GM19193 (cell line): ENCODE data around the gene PLXNB1.
A peak's percentile ranks its signal among the peaks of the same experiment; 100 is the strongest.

Experiments
- POLR2A ChIP-seq: IDR thresholded peaks from 4 replicates; pipeline ENCODE4 v1.6.1; 2011; ENCODE audit not compliant: insufficient read depth, insufficient read length; ENCODE audit errors: extremely low read depth

PLXNB1 gene

GRCh38 chr3:48467473-48468267, 37.8 kb upstream of the PLXNB1 start:
- no peak for TF ChIP-seq POLR2A

- TF ChIP-seq POLR2A = no peak
Measured at GRCh38 chr3:48467110-48467454, 37.2 kb upstream of the PLXNB1 start.

GRCh38 chr3:48466386-48467109, 36.7 kb upstream of the PLXNB1 start:
- TF ChIP-seq POLR2A = peak; percentile 6

GRCh38 chr3:48465531-48466378, 35.9 kb upstream of the PLXNB1 start:
- peak; percentile 97 for TF ChIP-seq POLR2A

GRCh38 chr3:48465237-48465530, 35.3 kb upstream of the PLXNB1 start:
- no peak for TF ChIP-seq POLR2A

- TF ChIP-seq POLR2A = no peak
Measured at GRCh38 chr3:48464713-48465221, 34.9 kb upstream of the PLXNB1 start.

GRCh38 chr3:48463703-48464102, 33.8 kb upstream of the PLXNB1 start:
- no peak for TF ChIP-seq POLR2A

- TF ChIP-seq POLR2A = no peak
Measured at GRCh38 chr3:48460517-48460902, 30.6 kb upstream of the PLXNB1 start.

GRCh38 chr3:48459773-48460516, 30.1 kb upstream of the PLXNB1 start:
- no peak for TF ChIP-seq POLR2A

- no peak for TF ChIP-seq POLR2A
Measured at GRCh38 chr3:48459331-48459730, 29.4 kb upstream of the PLXNB1 start.

GRCh38 chr3:48456456-48456855, 26.6 kb upstream of the PLXNB1 start:
- no peak for TF ChIP-seq POLR2A

- no peak for TF ChIP-seq POLR2A
Measured at GRCh38 chr3:48451270-48451669, 21.4 kb upstream of the PLXNB1 start.

- peak; percentile 95 for TF ChIP-seq POLR2A
Measured at GRCh38 chr3:48446425-48447193, 16.7 kb upstream of the PLXNB1 start, which contains the start of gene ATRIP. TSS of gene ATRIP (plus strand) at chr3:48446737. CDS start at chr3:48446846, 109 bp downstream.

GRCh38 chr3:48446043-48446424, 16.1 kb upstream of the PLXNB1 start:
- no peak for TF ChIP-seq POLR2A
